ENCODE results near the gene PODNL1. TPM values are rescaled to one million over a fixed set of nuclear protein-coding genes. Genes with fewer than 3 reads are reported as not detected.

The PODNL1 gene
- total RNA-seq, 1 experiment from 2014 or later: not detected

DNA sequence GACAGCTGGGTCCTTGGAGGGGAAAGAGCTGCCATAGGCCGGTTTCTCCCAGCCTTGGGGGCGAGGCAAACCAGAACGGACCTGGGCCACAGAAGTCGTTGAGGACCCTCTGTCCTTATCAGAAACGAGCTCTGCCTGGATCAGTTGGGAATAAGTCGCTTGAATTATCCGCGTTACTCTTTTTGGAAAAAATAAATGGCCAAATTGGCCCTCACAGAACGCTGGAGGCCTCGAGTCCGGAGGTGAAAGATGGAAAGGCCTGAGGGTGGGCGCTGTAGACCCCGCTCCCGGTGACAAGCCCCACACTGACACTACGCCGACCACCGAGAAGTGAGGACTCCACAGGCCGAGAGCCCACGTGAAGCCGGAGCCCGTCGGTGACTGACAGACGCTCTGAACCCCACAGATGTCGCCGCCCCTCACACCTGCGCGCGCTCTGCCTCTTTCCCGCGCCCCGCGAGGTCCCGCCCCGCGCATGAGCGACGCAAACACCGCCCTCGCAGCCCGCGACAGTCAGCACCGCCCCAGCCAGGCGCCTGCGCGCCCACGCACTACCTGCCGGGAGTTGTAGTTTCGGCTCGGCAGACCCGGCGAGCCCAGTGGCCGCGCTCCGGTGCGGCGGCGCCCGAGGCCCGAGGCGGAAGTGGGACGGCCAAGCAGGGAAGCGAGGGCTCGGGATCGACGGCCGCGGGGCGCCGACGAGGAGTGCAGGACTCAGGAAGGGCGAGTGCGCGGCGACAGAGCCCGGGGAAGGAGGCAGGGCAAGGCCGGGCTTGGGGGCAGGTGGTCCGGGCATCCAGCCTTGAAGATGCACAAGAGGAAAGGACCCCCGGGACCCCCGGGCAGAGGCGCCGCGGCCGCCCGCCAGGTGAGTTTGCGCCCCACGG is 32.3 kb downstream of the PODNL1 start, which contains the start of the genes BRME1 and CC2D1A:
BRME1 (minus strand) TSS at position 484 of the 887 bp plus-strand sequence. CDS start 1,225 bp downstream, outside the sequence.
CC2D1A (plus strand) TSS at position 568 of the 887 bp plus-strand sequence; CDS start at position 809, 241 bp downstream.
- Histone ChIP-seq H3K4me1 (peaks cover 7% of the 10 kb centered on the region; the same call in 1 of the 2 replicates), H3K9me3 (no peaks in the 10 kb centered on the region), H3K36me3 (ENCODE audit: control insufficient read depth, insufficient read depth, low read length) (0 out of 2 replicates have a peak, but pooled peaks cover 1% of the 10 kb centered on the region), H3K4me3 (ENCODE audit: low read depth, low read length) (peak within 1 kb of the TSS; percentile 86), H3K27me3 (replicated peaks; ENCODE audit: control insufficient read depth, insufficient read depth, low read length) (no peaks in the 10 kb centered on the region)
- peak within 1 kb of the TSS; percentile 85 for H3K4me3 Mint-ChIP-seq (ENCODE audit: unreplicated experiment)
- BruUV-seq (replicated peaks): TSS peak; percentile 79
- no peaks in the 10 kb centered on the region for H3K9me3 Mint-ChIP-seq (ENCODE audit: unreplicated experiment)
- DNase-seq: peak; percentile 94 to 96
- intact Hi-C loops (cut with micrococcal nuclease; ENCODE audit: unreplicated experiment): no loop called here
- POLR2A ChIA-PET: interaction anchor here (0.7 kb wide), 1 partner anchor 11 kb away, joined by 7 read pairs; no protein-coding TSS in a partner anchor
- peaks cover 25% of the 10 kb centered on the region for H3K36me3 Mint-ChIP-seq (ENCODE audit: insufficient read depth, unreplicated experiment)
- TF ChIP-seq, protein P1, sequence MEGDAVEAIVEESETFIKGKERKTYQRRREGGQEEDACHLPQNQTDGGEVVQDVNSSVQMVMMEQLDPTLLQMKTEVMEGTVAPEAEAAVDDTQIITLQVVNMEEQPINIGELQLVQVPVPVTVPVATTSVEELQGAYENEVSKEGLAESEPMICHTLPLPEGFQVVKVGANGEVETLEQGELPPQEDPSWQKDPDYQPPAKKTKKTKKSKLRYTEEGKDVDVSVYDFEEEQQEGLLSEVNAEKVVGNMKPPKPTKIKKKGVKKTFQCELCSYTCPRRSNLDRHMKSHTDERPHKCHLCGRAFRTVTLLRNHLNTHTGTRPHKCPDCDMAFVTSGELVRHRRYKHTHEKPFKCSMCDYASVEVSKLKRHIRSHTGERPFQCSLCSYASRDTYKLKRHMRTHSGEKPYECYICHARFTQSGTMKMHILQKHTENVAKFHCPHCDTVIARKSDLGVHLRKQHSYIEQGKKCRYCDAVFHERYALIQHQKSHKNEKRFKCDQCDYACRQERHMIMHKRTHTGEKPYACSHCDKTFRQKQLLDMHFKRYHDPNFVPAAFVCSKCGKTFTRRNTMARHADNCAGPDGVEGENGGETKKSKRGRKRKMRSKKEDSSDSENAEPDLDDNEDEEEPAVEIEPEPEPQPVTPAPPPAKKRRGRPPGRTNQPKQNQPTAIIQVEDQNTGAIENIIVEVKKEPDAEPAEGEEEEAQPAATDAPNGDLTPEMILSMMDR (IDR thresholded peaks at IDR 0.05; ENCODE audit: insufficient read depth in 1 of 2, low read depth in 1 of 2, low read length in 1 of 2, severe bottlenecking in 1 of 2, unreplicated experiment in 1 of 2): no peak
- CTCF ChIA-PET: no interaction called here
- H3K27me3 Mint-ChIP-seq (ENCODE audit: insufficient read depth, unreplicated experiment): no peaks in the 10 kb centered on the region
- no peaks in the 10 kb centered on the region for H3K4me1 Mint-ChIP-seq (ENCODE audit: low read depth, unreplicated experiment)
- H3K27ac Mint-ChIP-seq (ENCODE audit: unreplicated experiment): peak within 1 kb of the TSS; percentile 92

DNA sequence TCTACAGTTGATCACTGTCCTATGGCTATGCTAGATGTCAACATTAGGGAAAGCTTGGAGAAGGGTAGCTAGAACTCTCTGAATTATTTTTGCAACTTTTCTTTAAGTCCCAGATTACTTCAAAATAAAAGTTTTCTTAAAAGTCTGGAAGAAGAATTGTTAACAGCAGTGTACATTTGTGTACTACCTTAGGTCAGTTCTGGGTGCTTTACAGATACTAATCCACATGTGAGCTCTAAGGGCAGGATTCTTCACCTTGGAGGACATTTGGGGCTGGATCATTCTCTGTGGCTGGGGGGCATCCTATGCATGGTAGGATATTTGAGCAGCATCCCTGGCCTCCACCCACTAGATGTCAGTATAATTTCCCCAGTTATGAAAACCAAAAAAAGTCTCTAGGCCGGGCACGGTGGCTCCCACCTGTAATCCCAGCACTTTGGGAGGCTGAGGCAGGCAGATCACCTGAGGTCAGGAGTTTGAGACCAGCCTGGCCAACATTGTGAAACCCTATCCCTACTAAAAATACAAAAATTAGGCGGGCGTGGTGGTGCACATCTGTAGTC is 35.1 kb downstream of the PODNL1 start:
- H3K36me3 Mint-ChIP-seq (ENCODE audit: insufficient read depth, unreplicated experiment): peaks cover 20% of the 10 kb centered on the region
- ChIA-PET POLR2A (interaction anchor here (0.6 kb wide), 2 partner anchors 11 to 281 kb away, joined by 4 read pairs; no protein-coding TSS in a partner anchor), CTCF (interaction anchor here (0.5 kb wide), 1 partner anchor 189 kb away, joined by 3 read pairs; no protein-coding TSS in a partner anchor)
- Histone ChIP-seq H3K9me3 (no peaks in the 10 kb centered on the region), H3K4me1 (peaks cover 7% of the 10 kb centered on the region; the same call in 1 of the 2 replicates), H3K27me3 (replicated peaks; ENCODE audit: control insufficient read depth, insufficient read depth, low read length) (no peaks in the 10 kb centered on the region), H3K4me3 (ENCODE audit: low read depth, low read length) (no peak overlapping the region), H3K36me3 (ENCODE audit: control insufficient read depth, insufficient read depth, low read length) (no peaks in the 10 kb centered on the region)
- TF ChIP-seq, protein P1 (IDR thresholded peaks at IDR 0.05; ENCODE audit: insufficient read depth in 1 of 2, low read depth in 1 of 2, low read length in 1 of 2, severe bottlenecking in 1 of 2, unreplicated experiment in 1 of 2): peak; percentile 24 to 31
- peak in 1 of 2 experiments; percentile 26 for DNase-seq
- no peak overlapping the region for H3K27ac Mint-ChIP-seq (ENCODE audit: unreplicated experiment)
- intact Hi-C loops (cut with micrococcal nuclease; ENCODE audit: unreplicated experiment): no loop called here
- no peak overlapping the region for H3K4me3 Mint-ChIP-seq (ENCODE audit: unreplicated experiment)
- H3K9me3 Mint-ChIP-seq (ENCODE audit: unreplicated experiment): no peaks in the 10 kb centered on the region
- no peaks in the 10 kb centered on the region for H3K4me1 Mint-ChIP-seq (ENCODE audit: low read depth, unreplicated experiment)
- no TSS peak for BruUV-seq (replicated peaks)
- H3K27me3 Mint-ChIP-seq (ENCODE audit: insufficient read depth, unreplicated experiment): no peaks in the 10 kb centered on the region

DNA sequence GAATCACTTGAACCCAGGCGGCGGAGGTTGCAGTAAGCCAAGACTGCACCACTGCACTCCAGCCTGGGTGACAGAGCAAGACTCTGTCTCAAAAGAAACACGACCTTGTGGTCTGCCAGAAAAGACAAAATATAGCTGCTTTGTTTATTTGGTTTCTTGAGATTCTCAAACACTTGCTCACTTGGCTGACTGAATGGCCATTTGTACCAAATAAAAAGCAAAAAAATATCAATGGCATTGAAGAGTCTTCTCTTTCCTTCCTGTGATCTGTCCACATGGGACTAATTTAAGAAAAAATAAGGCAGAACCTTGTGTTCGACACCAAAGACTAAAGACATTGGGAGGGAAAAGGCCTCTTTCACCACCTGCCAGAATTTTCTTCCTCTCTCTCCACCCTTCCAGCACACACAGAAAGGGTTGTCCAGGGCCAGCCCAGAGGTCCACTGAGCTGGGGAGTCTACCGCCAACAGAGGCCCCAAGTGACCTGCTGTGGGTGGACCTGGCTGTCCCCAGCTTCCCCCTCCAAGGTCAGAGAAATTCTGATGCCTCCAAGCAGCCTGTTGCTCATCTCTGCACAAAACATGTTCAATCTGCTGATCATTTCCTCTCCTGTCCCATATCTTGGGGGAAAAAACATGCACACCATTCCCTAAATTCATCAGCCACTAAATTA is 38.2 kb downstream of the PODNL1 start:
- H3K4me1 Mint-ChIP-seq (ENCODE audit: low read depth, unreplicated experiment): no peaks in the 10 kb centered on the region
- peaks cover 7% of the 10 kb centered on the region for H3K36me3 Mint-ChIP-seq (ENCODE audit: insufficient read depth, unreplicated experiment)
- H3K27ac Mint-ChIP-seq (ENCODE audit: unreplicated experiment): peak overlapping the region; percentile 45
- POLR2A ChIA-PET: no interaction called here
- no peaks in the 10 kb centered on the region for H3K9me3 Mint-ChIP-seq (ENCODE audit: unreplicated experiment)
- Histone ChIP-seq H3K36me3 (ENCODE audit: control insufficient read depth, insufficient read depth, low read length) (no peaks in the 10 kb centered on the region), H3K4me3 (ENCODE audit: low read depth, low read length) (no peak overlapping the region), H3K4me1 (no peaks in the 10 kb centered on the region), H3K27me3 (replicated peaks; ENCODE audit: control insufficient read depth, insufficient read depth, low read length) (no peaks in the 10 kb centered on the region), H3K9me3 (no peaks in the 10 kb centered on the region)
- DNase-seq: no peak
- no peaks in the 10 kb centered on the region for H3K27me3 Mint-ChIP-seq (ENCODE audit: insufficient read depth, unreplicated experiment)
- no TSS peak for BruUV-seq (replicated peaks)
- intact Hi-C loops (cut with micrococcal nuclease; ENCODE audit: unreplicated experiment): no loop called here
- TF ChIP-seq, protein P1 (IDR thresholded peaks at IDR 0.05; ENCODE audit: insufficient read depth in 1 of 2, low read depth in 1 of 2, low read length in 1 of 2, severe bottlenecking in 1 of 2, unreplicated experiment in 1 of 2): no peak
- CTCF ChIA-PET: no interaction called here
- no peak overlapping the region for H3K4me3 Mint-ChIP-seq (ENCODE audit: unreplicated experiment)

Measured in Caco-2 (cell line).